GM19438 (cell line): ENCODE data around the gene TSEN2.

Experiments used
- ATAC-seq: cut with Tn5 transposase; IDR thresholded peaks from one replicate; pipeline ENCODE4 v1.9.1; 2021; ENCODE audit warnings: low read depth; ENCODE audit not compliant: unreplicated experiment

Gene TSEN2

DNA sequence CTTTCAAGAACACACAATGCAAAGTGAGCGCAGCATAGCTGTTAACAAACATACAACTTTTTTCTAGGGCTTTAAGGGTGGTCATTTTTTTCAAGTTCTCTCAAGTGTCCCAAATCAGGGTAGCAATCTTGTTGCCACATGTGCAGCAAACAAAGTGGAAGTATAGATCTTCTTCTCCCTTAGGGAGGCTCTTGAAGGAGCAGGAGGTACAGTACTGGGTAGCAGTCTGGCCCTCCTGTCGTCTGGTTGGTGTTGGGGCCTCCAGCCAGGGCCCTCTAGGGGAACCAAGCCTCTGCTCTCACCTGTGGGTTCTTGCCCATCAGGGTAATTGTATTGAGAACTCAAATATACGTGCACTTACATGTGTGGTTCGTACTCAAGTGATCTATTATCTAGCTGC lies 98.5 kb downstream of the TSEN2 start:
- ATAC-seq = no peak
